Measurements from ENCODE around the gene ARHGEF1.
A peak's percentile ranks its signal among the peaks of the same experiment; 100 is the strongest.

DNA sequence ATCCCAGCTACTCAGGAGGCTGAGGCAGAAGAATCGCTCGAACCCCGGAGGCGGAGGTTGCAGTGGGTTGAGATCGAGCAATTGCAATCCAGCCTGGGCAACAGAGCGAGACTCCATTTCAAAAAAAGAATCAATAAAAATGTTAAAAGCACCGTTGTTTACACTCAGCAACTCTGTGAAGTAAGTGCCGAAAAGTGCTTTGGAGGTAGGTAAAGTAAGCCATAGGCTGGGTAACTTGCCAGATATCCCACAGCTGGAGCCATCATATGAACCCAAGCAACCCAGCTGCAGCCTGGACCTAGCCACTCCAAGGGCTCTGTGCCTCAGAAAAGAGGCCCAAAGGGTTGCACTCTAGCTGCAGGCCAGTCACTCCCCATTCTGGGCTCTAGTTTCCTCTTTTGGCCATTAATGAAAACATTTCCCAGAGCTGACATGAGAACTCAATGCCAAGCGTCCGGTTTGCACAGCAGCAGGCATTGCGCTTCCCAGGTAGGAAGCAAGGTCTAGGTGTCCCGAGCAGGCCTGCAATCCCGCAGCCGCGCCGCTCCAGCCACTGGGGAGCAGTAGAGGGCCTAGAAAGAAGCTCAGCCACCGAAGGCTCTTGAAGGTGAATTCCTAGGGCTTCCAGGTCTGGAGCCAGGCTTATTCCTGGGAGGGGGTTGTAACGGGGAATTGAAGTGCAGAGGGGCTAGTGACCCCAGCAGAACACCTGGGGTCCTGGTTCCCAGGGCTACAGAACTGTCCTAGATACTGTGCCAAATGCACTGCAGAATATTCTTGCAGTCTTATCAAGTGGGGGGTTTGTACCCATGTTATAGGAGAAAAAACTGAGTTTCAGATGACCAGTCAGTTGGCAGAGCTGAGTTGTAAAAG, 10.0 kb upstream of the ARHGEF1 start:
- TF ChIP-seq, protein P1, sequence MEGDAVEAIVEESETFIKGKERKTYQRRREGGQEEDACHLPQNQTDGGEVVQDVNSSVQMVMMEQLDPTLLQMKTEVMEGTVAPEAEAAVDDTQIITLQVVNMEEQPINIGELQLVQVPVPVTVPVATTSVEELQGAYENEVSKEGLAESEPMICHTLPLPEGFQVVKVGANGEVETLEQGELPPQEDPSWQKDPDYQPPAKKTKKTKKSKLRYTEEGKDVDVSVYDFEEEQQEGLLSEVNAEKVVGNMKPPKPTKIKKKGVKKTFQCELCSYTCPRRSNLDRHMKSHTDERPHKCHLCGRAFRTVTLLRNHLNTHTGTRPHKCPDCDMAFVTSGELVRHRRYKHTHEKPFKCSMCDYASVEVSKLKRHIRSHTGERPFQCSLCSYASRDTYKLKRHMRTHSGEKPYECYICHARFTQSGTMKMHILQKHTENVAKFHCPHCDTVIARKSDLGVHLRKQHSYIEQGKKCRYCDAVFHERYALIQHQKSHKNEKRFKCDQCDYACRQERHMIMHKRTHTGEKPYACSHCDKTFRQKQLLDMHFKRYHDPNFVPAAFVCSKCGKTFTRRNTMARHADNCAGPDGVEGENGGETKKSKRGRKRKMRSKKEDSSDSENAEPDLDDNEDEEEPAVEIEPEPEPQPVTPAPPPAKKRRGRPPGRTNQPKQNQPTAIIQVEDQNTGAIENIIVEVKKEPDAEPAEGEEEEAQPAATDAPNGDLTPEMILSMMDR (IDR thresholded peaks at IDR 0.05): peak; percentile 79
- TF ChIP-seq EZH2 (IDR thresholded peaks at IDR 0.05): no peak

Measured in neural progenitor cell (in vitro differentiated cells).